Astrocyte (in vitro differentiated cells and primary cell): Measurements from ENCODE around the gene C8A.

Experiments used
- CTCF ChIP-seq: IDR thresholded peaks from 2 replicates; pipeline ENCODE4 v1.5.1; 2011; ENCODE audit warnings: low read depth, mild to moderate bottlenecking, inconsistent platforms, low read length, moderate library complexity; ENCODE audit not compliant: insufficient read depth
- EZH2 ChIP-seq: IDR thresholded peaks from 2 replicates; pipeline ENCODE4 v1.6.1; 2012; ENCODE audit warnings: mild to moderate bottlenecking, low read length, inconsistent platforms; ENCODE audit not compliant: insufficient read depth

GRCh38 chr1:56901716-56902115 is 47.1 kb downstream of the C8A start:
- TF ChIP-seq EZH2, result no peak
- no peak for TF ChIP-seq CTCF
